Fibroblast of villous mesenchyme (primary cell): ENCODE results near the gene ADARB1. TPM values are rescaled to one million over a fixed set of nuclear protein-coding genes. Genes with fewer than 3 reads are reported as not detected.

ENCODE experiments used
- DNase-seq: peaks from one replicate; pipeline ENCODE4 v3.0.0-alpha.2; 2010; ENCODE audit warnings: low read depth
- H3K4me3 ChIP-seq: 2 replicates; pipeline ENCODE4 v1.5.1; 2011; ENCODE audit warnings: low read depth, mild to moderate bottlenecking, low read length
- CTCF ChIP-seq: IDR thresholded peaks from 2 replicates; pipeline ENCODE4 v1.5.1; 2012; ENCODE audit warnings: low read depth, mild to moderate bottlenecking, low read length; ENCODE audit not compliant: insufficient read depth
- total RNA-seq: library from RNA; depleted of rRNA; stranded (reverse); fragments of >200 nt; gene quantifications from 2 replicates; pipeline ENCODE4 v1.2.3, GENCODE V29; 2012

Gene ADARB1
- total RNA-seq, 1 donor = 16.4 TPM

- TF ChIP-seq CTCF = no peak
- H3K4me3 ChIP-seq = no peak overlapping the region
- no peak for DNase-seq
Observed at GRCh38 chr21:45047257-45047656, 27.1 kb upstream of the ADARB1 start.

- peak; percentile 21 for DNase-seq
- TF ChIP-seq CTCF = no peak
- H3K4me3 ChIP-seq = no peak overlapping the region
Observed at GRCh38 chr21:45048026-45048698, 26.2 kb upstream of the ADARB1 start.

- no peak overlapping the region for H3K4me3 ChIP-seq
- TF ChIP-seq CTCF = no peak
- DNase-seq = peak; percentile 36
Observed at GRCh38 chr21:45048968-45049367, 25.4 kb upstream of the ADARB1 start.

- TF ChIP-seq CTCF = no peak
- H3K4me3 ChIP-seq = no peak overlapping the region
- peak; percentile 53 for DNase-seq
Observed at GRCh38 chr21:45049714-45050344, 24.6 kb upstream of the ADARB1 start.

GRCh38 chr21:45050345-45050796 lies 24.0 kb upstream of the ADARB1 start:
- no peak for TF ChIP-seq CTCF
- H3K4me3 ChIP-seq = no peak overlapping the region
- DNase-seq = peak; percentile 94

GRCh38 chr21:45050797-45051489 lies 23.4 kb upstream of the ADARB1 start:
- no peak for TF ChIP-seq CTCF
- H3K4me3 ChIP-seq = no peak overlapping the region
- DNase-seq = peak; percentile 99
